Measurements from ENCODE around the gene EPHB3.
"Not testable (repeated sequence)": the region's sequence is repeated elsewhere in the genome, so short reads cannot be mapped to it uniquely, and the experiment has no call there.

- TF ChIP-seq USF1 (IDR thresholded peaks at IDR 0.05; ENCODE audit: borderline replicate concordance, low read depth); GABPA (IDR thresholded peaks at IDR 0.05; ENCODE audit: low read depth); RCOR1 (IDR thresholded peaks at IDR 0.05; ENCODE audit: low read length); REST (IDR thresholded peaks at IDR 0.05; ENCODE audit: low read depth, low read length): not testable (repeated sequence)
- TF ChIP-seq, protein P1, sequence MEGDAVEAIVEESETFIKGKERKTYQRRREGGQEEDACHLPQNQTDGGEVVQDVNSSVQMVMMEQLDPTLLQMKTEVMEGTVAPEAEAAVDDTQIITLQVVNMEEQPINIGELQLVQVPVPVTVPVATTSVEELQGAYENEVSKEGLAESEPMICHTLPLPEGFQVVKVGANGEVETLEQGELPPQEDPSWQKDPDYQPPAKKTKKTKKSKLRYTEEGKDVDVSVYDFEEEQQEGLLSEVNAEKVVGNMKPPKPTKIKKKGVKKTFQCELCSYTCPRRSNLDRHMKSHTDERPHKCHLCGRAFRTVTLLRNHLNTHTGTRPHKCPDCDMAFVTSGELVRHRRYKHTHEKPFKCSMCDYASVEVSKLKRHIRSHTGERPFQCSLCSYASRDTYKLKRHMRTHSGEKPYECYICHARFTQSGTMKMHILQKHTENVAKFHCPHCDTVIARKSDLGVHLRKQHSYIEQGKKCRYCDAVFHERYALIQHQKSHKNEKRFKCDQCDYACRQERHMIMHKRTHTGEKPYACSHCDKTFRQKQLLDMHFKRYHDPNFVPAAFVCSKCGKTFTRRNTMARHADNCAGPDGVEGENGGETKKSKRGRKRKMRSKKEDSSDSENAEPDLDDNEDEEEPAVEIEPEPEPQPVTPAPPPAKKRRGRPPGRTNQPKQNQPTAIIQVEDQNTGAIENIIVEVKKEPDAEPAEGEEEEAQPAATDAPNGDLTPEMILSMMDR (IDR thresholded peaks at IDR 0.05): not testable (repeated sequence)
- TF ChIP-seq, protein P2, sequence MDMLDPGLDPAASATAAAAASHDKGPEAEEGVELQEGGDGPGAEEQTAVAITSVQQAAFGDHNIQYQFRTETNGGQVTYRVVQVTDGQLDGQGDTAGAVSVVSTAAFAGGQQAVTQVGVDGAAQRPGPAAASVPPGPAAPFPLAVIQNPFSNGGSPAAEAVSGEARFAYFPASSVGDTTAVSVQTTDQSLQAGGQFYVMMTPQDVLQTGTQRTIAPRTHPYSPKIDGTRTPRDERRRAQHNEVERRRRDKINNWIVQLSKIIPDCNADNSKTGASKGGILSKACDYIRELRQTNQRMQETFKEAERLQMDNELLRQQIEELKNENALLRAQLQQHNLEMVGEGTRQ (IDR thresholded peaks at IDR 0.05; ENCODE audit: borderline replicate concordance, low read depth, low read length): not testable (repeated sequence)
Observed at GRCh38 chr3:184617306-184617705, 55.7 kb downstream of the EPHB3 start.

Measured in SK-N-SH (cell line).